NK-92 treated with Interleukin-12 subunit alpha and Interleukin-12 subunit beta, amount 100 ng/mL, for 24 hours (cell line): ENCODE data around the gene OR5A2.
"Not testable (repeated sequence)": the region's sequence is repeated elsewhere in the genome, so short reads cannot be mapped to it uniquely, and the experiment has no call there.

ENCODE experiments used
- DNase-seq: peaks from one replicate; lab custom pipeline; 2025; lab: John Stamatoyannopoulos, UW

OR5A2 gene

GRCh38 chr11:59380263-59381059, 45.8 kb downstream of the OR5A2 start:
- no peak for DNase-seq

GRCh38 chr11:59372324-59372723, 53.9 kb downstream of the OR5A2 start:
- not testable (repeated sequence) for DNase-seq

- no peak for DNase-seq
These were observed 57.8 kb downstream of the OR5A2 start for GRCh38 chr11:59368238-59369022.
